Upper lobe of left lung (tissue), 6 donors: ENCODE data around the gene CHST1. TPM values are rescaled to one million over a fixed set of nuclear protein-coding genes. Genes with fewer than 3 reads are reported as not detected.

Experiments used
- ATAC-seq, 2 donors: fragments of 200-7000 bp; cut with Tn5 transposase; one replicate each; pipeline ENCODE4 v1.9.1; 2022; ENCODE audit warnings: mild to moderate bottlenecking in 2 of 2, moderate library complexity in 2 of 2; ENCODE audit not compliant: low FRiP score in 2 of 2
- DNase-seq, 2 donors: peaks; one replicate each; pipeline ENCODE4 v3.0.0-alpha.2; 2019 to 2020
- H3K27ac ChIP-seq, 4 donors: fragments of 200-600 bp; sonication (generic); one replicate each; pipeline ENCODE4 v1.5.1; 2016 to 2019
- H3K27me3 ChIP-seq, 4 donors: fragments of 200-600 bp; sonication (generic); one replicate each; pipeline ENCODE4 v1.5.1; 2017 to 2019
- H3K36me3 ChIP-seq, 4 donors: fragments of 200-600 bp; sonication (generic); one replicate each; pipeline ENCODE4 v1.5.1; 2016 to 2019
- H3K4me1 ChIP-seq, 4 donors: fragments of 200-600 bp; sonication (generic); one replicate each; pipeline ENCODE4 v1.5.1; 2018 to 2019
- H3K4me3 ChIP-seq, 4 donors: fragments of 200-600 bp; sonication (generic); one replicate each; pipeline ENCODE4 v1.5.1; 2017 to 2019; ENCODE audit warnings: mild to moderate bottlenecking in 2 of 4, moderate library complexity in 1 of 4
- H3K9me3 ChIP-seq, 4 donors: fragments of 200-600 bp; sonication (generic); one replicate each; pipeline ENCODE4 v1.5.1; 2018 to 2019
- CTCF ChIP-seq, 6 experiments: fragments of 450-650 bp in 4 of 6; fragments of 200-600 bp in 2 of 6; sonication (generic) in 2 of 6; IDR thresholded peaks; one replicate each; pipeline ENCODE4 v1.5.1; 2016 to 2019; ENCODE audit warnings: antibody characterized with exemption in 6 of 6
- EP300 ChIP-seq, 4 donors: sonication (generic); formaldehyde crosslinking; IDR thresholded peaks; one replicate each; pipeline ENCODE4 v1.5.1; 2017; ENCODE audit warnings: antibody characterized with exemption in 4 of 4, control low read depth in 2 of 4
- POLR2A ChIP-seq, 4 donors: fragments of 450-650 bp; IDR thresholded peaks; one replicate each; pipeline ENCODE4 v1.5.1; 2016 to 2017; ENCODE audit warnings: antibody characterized with exemption in 4 of 4, mild to moderate bottlenecking in 2 of 4
- POLR2AphosphoS5 ChIP-seq, 2 donors: sonication (generic); formaldehyde crosslinking; IDR thresholded peaks; one replicate each; pipeline ENCODE4 v1.5.1; 2017; ENCODE audit warnings: antibody characterized with exemption in 2 of 2
- WGBS, 2 donors: methylation state at CpG; one replicate each; pipeline ENCODE4 v1.1.5; 2017 to 2018; 5-methylcytosine and 5-hydroxymethylcytosine counted together
- total RNA-seq, 6 donors: library from RNA; depleted of rRNA in 4 of 6; stranded (reverse); fragments of >200 nt in 4 of 6; gene quantifications; one replicate each; pipeline versions ENCODE4 v1.1.0 to v1.2.1, GENCODE V29; 2016 to 2021
- donor health status: DM: no; HTN: no; CAD: no; lungs with moderate emphysema.
- donor health status: DM: no; HTN: yes; CAD: no; lungs with severe emphysema.

CHST1 gene
- total RNA-seq, 6 donors from 2014 or later: 1.6 to 7.4 (median 2.6) TPM

- Histone ChIP-seq H3K9me3 (no peaks in the 10 kb centered on the region), H3K27ac (no peak overlapping the region), H3K36me3 (no peaks in the 10 kb centered on the region), H3K4me1 (no peaks in the 10 kb centered on the region), H3K27me3 (no peaks in the 10 kb centered on the region), H3K4me3 (no peak overlapping the region)
- TF ChIP-seq POLR2AphosphoS5 (IDR thresholded peaks at IDR 0.05) (no peak), EP300 (IDR thresholded peaks at IDR 0.05) (no peak), POLR2A (IDR thresholded peaks at IDR 0.05) (no peak), CTCF (IDR thresholded peaks at IDR 0.05) (no peak)
- DNase-seq (no peak), ATAC-seq (no peak)
- 80 to 90% methylated on average over 2 to 4 of the region's 4 CpGs for WGBS, 2 donors
These were observed 8.0 kb upstream of the CHST1 start for GRCh38 chr11:45673441-45673840.

GRCh38 chr11:45672593-45672992, 7.2 kb upstream of the CHST1 start:
- Histone ChIP-seq H3K4me3 (no peak overlapping the region), H3K36me3 (no peaks in the 10 kb centered on the region), H3K27ac (no peak overlapping the region), H3K9me3 (no peaks in the 10 kb centered on the region), H3K27me3 (no peaks in the 10 kb centered on the region), H3K4me1 (no peaks in the 10 kb centered on the region)
- TF ChIP-seq POLR2A (IDR thresholded peaks at IDR 0.05): no peak
- no peak for TF ChIP-seq EP300 (IDR thresholded peaks at IDR 0.05)
- TF ChIP-seq POLR2AphosphoS5 (IDR thresholded peaks at IDR 0.05): no peak
- no peak for TF ChIP-seq CTCF (IDR thresholded peaks at IDR 0.05)
- no peak for DNase-seq
- ATAC-seq: no peak
- WGBS, 2 donors: 75 to 80% methylated on average over 3 of the region's 3 CpGs

GRCh38 chr11:45671246-45672171, 6.1 kb upstream of the CHST1 start:
- Histone ChIP-seq H3K4me3 (no peak overlapping the region), H3K27ac (no peak overlapping the region), H3K36me3 (no peaks in the 10 kb centered on the region), H3K4me1 (no peaks in the 10 kb centered on the region), H3K9me3 (no peaks in the 10 kb centered on the region), H3K27me3 (peaks cover 0 to 2% (median 0%) of the 10 kb centered on the region in 4 donors)
- ATAC-seq: no peak
- WGBS, 2 donors: 83 to 87% methylated on average over 6 to 12 of the region's 12 CpGs
- no peak for TF ChIP-seq POLR2AphosphoS5 (IDR thresholded peaks at IDR 0.05)
- TF ChIP-seq EP300 (IDR thresholded peaks at IDR 0.05): no peak
- TF ChIP-seq POLR2A (IDR thresholded peaks at IDR 0.05): no peak
- no peak for TF ChIP-seq CTCF (IDR thresholded peaks at IDR 0.05)
- DNase-seq: no peak

- ATAC-seq (no peak), DNase-seq (no peak)
- WGBS, 2 donors: 80 to 82% methylated on average over 7 to 13 of the region's 14 CpGs
- TF ChIP-seq POLR2A (IDR thresholded peaks at IDR 0.05) (no peak), EP300 (IDR thresholded peaks at IDR 0.05) (no peak), POLR2AphosphoS5 (IDR thresholded peaks at IDR 0.05) (no peak), CTCF (IDR thresholded peaks at IDR 0.05) (no peak)
- Histone ChIP-seq H3K27ac (no peak overlapping the region), H3K27me3 (peaks cover 0 to 7% (median 0%) of the 10 kb centered on the region in 4 donors), H3K9me3 (no peaks in the 10 kb centered on the region), H3K4me3 (no peak overlapping the region), H3K36me3 (no peaks in the 10 kb centered on the region), H3K4me1 (peaks cover 0 to 6% (median 3%) of the 10 kb centered on the region in 4 donors)
These were observed 5.1 kb upstream of the CHST1 start for GRCh38 chr11:45670386-45671135.
